Endothelial cell of umbilical vein (primary cell): ENCODE measurements around the gene RAPH1. TPM values are rescaled to one million over a fixed set of nuclear protein-coding genes. Genes with fewer than 3 reads are reported as not detected.

Source experiments
- BruUV-seq: library from RNA; stranded (reverse); fragments of 400-500 nt; replicated peaks from 2 replicates; lab custom pipeline; 2021; lab: Mats Ljungman, UMichigan
- CTCF ChIA-PET: fragments of 300-600, 350-600 bp; sonication (Branson Sonifier 250); formaldehyde crosslinking; loops from one replicate; lab custom pipeline; 2021; ENCODE audit warnings: antibody characterized with exemption, inconsistent platforms; lab: Charles Lee
- POLR2A ChIA-PET: fragments of 300-600, 350-600 bp; sonication (Branson Sonifier 250); formaldehyde crosslinking; loops from one replicate; lab custom pipeline; 2021; ENCODE audit warnings: antibody characterized with exemption, inconsistent platforms; lab: Charles Lee
- DNase-seq: peaks from one replicate; pipeline ENCODE4 v3.0.0-alpha.2; 2011; ENCODE audit warnings: low read depth, low spot score
- FAIRE-seq: peaks from 2 replicates; lab custom pipeline; 2011; peaks lifted over from hg19 to GRCh38; lab: Jason Lieb, UNC
- H2AFZ ChIP-seq: 2 replicates; pipeline ENCODE4 v1.6.0; 2012; ENCODE audit warnings: low read depth, low read length, control low read depth, inconsistent platforms
- H3K27ac ChIP-seq: 2 replicates; pipeline ENCODE4 v1.5.1; 2011; ENCODE audit warnings: low read depth, mild to moderate bottlenecking, control low read depth, low read length, moderate library complexity; ENCODE audit not compliant: insufficient read depth
- H3K27me3 ChIP-seq, 2 experiments: 2 replicates each; pipeline versions ENCODE4 v1.6.0 to v1.6.1; 2011; ENCODE audit warnings: low read length in 2 of 2, mixed read lengths in 1 of 2; ENCODE audit not compliant: control insufficient read depth in 2 of 2, insufficient read depth in 2 of 2
- H3K36me3 ChIP-seq, 2 experiments: 2 replicates in 1 of 2; 3 replicates in 1 of 2; pipeline ENCODE4 v1.5.1; 2011; ENCODE audit warnings: low read length in 2 of 2, mild to moderate bottlenecking in 1 of 2, moderate library complexity in 1 of 2; ENCODE audit not compliant: control insufficient read depth in 2 of 2, insufficient read depth in 2 of 2; ENCODE audit errors: extremely low read depth in 1 of 2
- H3K4me1 ChIP-seq: 3 replicates; pipeline ENCODE4 v1.5.1; 2011; ENCODE audit warnings: mild to moderate bottlenecking, low read length; ENCODE audit not compliant: control insufficient read depth, insufficient read depth; ENCODE audit errors: extremely low read depth
- H3K4me2 ChIP-seq: 2 replicates; pipeline ENCODE4 v1.6.1; 2011; ENCODE audit warnings: low read length, control low read depth, mixed read lengths; ENCODE audit not compliant: insufficient read depth
- H3K4me3 ChIP-seq, 3 experiments: fragments of 200-600 bp in 1 of 3; sonication (generic), shearing (Covaris generic) in 1 of 3; replicated peaks in 1 of 3; 2 replicates each; pipeline ENCODE4 v1.5.1; 2011 to 2016; ENCODE audit warnings: control low read depth in 3 of 3, low read length in 3 of 3, mild to moderate bottlenecking in 2 of 3, inconsistent platforms in 1 of 3, low read depth in 1 of 3, moderate library complexity in 1 of 3; ENCODE audit not compliant: insufficient read depth in 1 of 3
- H3K79me2 ChIP-seq: 2 replicates; pipeline ENCODE4 v1.6.0; 2012; ENCODE audit warnings: low read length, inconsistent platforms; ENCODE audit not compliant: control insufficient read depth, insufficient read depth
- H3K9ac ChIP-seq: replicated peaks from 2 replicates; pipeline ENCODE3; 2011; ENCODE audit warnings: low read length, control low read depth; ENCODE audit not compliant: insufficient read depth; ENCODE audit errors: extremely low read depth
- H3K9me1 ChIP-seq: replicated peaks from 3 replicates; pipeline ENCODE4 v1.6.0; 2011; ENCODE audit warnings: mild to moderate bottlenecking, low read length; ENCODE audit not compliant: control insufficient read depth, insufficient read depth; ENCODE audit errors: extremely low read depth
- H3K9me3 ChIP-seq: replicated peaks from 2 replicates; pipeline ENCODE4 v1.5.1; 2012; ENCODE audit warnings: low read length, inconsistent platforms; ENCODE audit not compliant: control insufficient read depth, insufficient read depth
- H4K20me1 ChIP-seq: replicated peaks from 2 replicates; pipeline ENCODE3; 2011; ENCODE audit warnings: mild to moderate bottlenecking, low read length; ENCODE audit not compliant: control insufficient read depth, insufficient read depth; ENCODE audit errors: extremely low read depth
- CTCF ChIP-seq, 2 donors: IDR thresholded peaks; 1 replicate in 1 of 2; 2 replicates in 1 of 2; pipeline ENCODE4 v1.5.1; 2011; ENCODE audit warnings: low read length in 2 of 2, mild to moderate bottlenecking in 2 of 2, moderate library complexity in 2 of 2, control low read depth in 1 of 2, inconsistent platforms in 1 of 2, low read depth in 1 of 2; ENCODE audit not compliant: insufficient read depth in 1 of 2; ENCODE audit errors: extremely low read depth in 1 of 2
- EZH2 ChIP-seq: IDR thresholded peaks from 2 replicates; pipeline ENCODE4 v1.6.1; 2012; ENCODE audit warnings: borderline replicate concordance, low read depth, mild to moderate bottlenecking, moderate library complexity, low read length, inconsistent platforms; ENCODE audit not compliant: severe bottlenecking
- FOS ChIP-seq: IDR thresholded peaks from 2 replicates; pipeline ENCODE4 v1.6.1; 2011; ENCODE audit warnings: mild to moderate bottlenecking, low read length, moderate library complexity, borderline replicate concordance; ENCODE audit not compliant: insufficient read depth
- GATA2 ChIP-seq: IDR thresholded peaks from 2 replicates; pipeline ENCODE4 v1.7.0; 2011; ENCODE audit warnings: low read depth, mild to moderate bottlenecking, moderate library complexity, mixed read lengths, low read length; ENCODE audit not compliant: insufficient read length, insufficient read depth
- JUN ChIP-seq: IDR thresholded peaks from 2 replicates; pipeline ENCODE4 v1.6.1; 2011; ENCODE audit warnings: borderline replicate concordance, low read depth; ENCODE audit not compliant: insufficient read length, insufficient read depth
- MAX ChIP-seq: IDR thresholded peaks from 2 replicates; pipeline ENCODE4 v1.6.1; 2011; ENCODE audit not compliant: insufficient read depth, insufficient read length
- MYC ChIP-seq: IDR thresholded peaks from one replicate; pipeline ENCODE4 v1.6.1; 2011; ENCODE audit warnings: mild to moderate bottlenecking, low read depth, low read length
- POLR2A ChIP-seq: IDR thresholded peaks from 2 replicates; pipeline ENCODE4 v1.6.1; 2012; ENCODE audit warnings: low read depth, mild to moderate bottlenecking, control low read depth, low read length
- POLR2AphosphoS5 ChIP-seq: IDR thresholded peaks from 2 replicates; pipeline ENCODE4 v1.6.1; 2012; ENCODE audit warnings: low read depth, mild to moderate bottlenecking, control low read depth, low read length, moderate library complexity; ENCODE audit not compliant: insufficient read depth
- dilution Hi-C: fragments of 300-500 bp; cut with MboI; formaldehyde crosslinking; loops from one replicate; pipeline ENCODE4 v1.15.0; 2019; ENCODE audit warnings: low sequenced_read_pairs; ENCODE audit not compliant: extremely low pct_ligation_motif_present
- intact Hi-C: fragments of 100-400 bp; cut with micrococcal nuclease; formaldehyde crosslinking; loops from one replicate; pipeline ENCODE4 v1.10.0; 2022
- polyA plus RNA-seq, 4 experiments: library from polyadenylated mRNA; depleted of rRNA in 3 of 4; stranded (reverse) in 3 of 4; unstranded in 1 of 4; fragments of >200 nt; gene quantifications; 2 replicates each; pipeline versions ENCODE4 v1.2.1 to v1.2.3, GENCODE V29; 2011 to 2012; ENCODE audit warnings: missing spikeins in 1 of 4
- total RNA-seq: library from RNA; stranded (reverse); gene quantifications from 2 replicates; pipeline ENCODE4 v1.2.3, GENCODE V29; 2021

Gene RAPH1
- total and polyA plus RNA-seq, 2 donors (not counting 3 experiments of a cell fraction or from before 2014, with no cell fraction given): 5.1 to 59.5 TPM

GRCh38 chr2:203500297-203500696 is 34.8 kb downstream of the RAPH1 start:
- Histone ChIP-seq H3K27me3 (no peaks in the 10 kb centered on the region), H4K20me1 (peaks cover 5% of the 10 kb centered on the region), H2AFZ (no peak overlapping the region), H3K9me1 (no peaks in the 10 kb centered on the region), H3K9ac (no peak overlapping the region), H3K79me2 (peaks cover 91% of the 10 kb centered on the region), H3K36me3 (no peaks in the 10 kb centered on the region), H3K4me1 (peaks cover 35% of the 10 kb centered on the region), H3K4me3 (no peak overlapping the region), H3K27ac (no peak overlapping the region), H3K4me2 (no peak overlapping the region), H3K9me3 (no peaks in the 10 kb centered on the region)
- no TSS peak for BruUV-seq
- ChIA-PET CTCF (interaction anchor here (0.8 kb wide), 1 partner anchor 315 kb away, joined by 3 read pairs; no protein-coding TSS in a partner anchor), POLR2A (no interaction called here)
- intact Hi-C loops: no loop called here
- FAIRE-seq: no peak
- dilution Hi-C loops: no loop called here
- DNase-seq: no peak
- TF ChIP-seq JUN (no peak), GATA2 (no peak), FOS (no peak), POLR2A (no peak), MAX (no peak), EZH2 (no peak), MYC (no peak), CTCF (IDR thresholded peaks at IDR 0.05; ENCODE audit: extremely low read depth in 1 of 2, insufficient read depth in 1 of 2, low read depth in 1 of 2, low read length in 2 of 2) (no peak), POLR2AphosphoS5 (no peak)
